HG02642 (cell line): ENCODE measurements around the gene CNDP2.
"Not testable (repeated sequence)": the region's sequence is repeated elsewhere in the genome, so short reads cannot be mapped to it uniquely, and the experiment has no call there.

ENCODE experiments used
- ATAC-seq: cut with Tn5 transposase; IDR thresholded peaks from one replicate; pipeline ENCODE4 v1.9.1; 2021; ENCODE audit warnings: mild to moderate bottlenecking; ENCODE audit not compliant: unreplicated experiment, poor library complexity

Gene CNDP2

DNA sequence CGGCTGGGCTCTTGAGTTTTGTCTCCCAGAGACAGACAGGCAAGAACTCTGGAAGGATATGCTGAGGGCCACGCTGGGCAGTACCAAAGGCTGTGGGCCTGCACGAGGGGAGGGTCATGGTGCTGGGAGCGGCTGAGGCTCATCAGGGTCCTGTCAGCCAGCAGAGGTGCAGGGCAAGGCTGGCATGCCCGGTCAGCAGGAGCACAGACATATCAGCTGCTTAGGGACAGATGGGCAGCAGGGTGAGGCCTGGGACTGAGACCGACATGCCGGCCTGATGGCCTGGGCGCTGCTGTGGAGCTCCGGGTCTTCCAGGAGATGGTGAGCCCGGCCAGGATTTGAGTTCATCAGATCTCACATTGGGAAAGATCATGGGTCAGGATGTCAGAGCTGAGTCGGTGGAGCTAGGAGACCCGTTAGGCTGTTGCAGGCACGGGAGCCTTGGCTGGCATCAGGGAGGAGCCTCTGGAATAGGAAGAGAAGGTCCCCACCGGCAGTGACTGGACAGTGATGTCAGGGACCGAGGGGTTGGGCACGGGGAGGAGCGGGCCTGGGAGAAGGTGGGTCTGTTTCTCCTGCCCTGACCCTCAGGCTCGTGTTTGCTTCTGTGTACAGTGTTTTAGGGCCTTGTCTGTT lies 18.8 kb downstream of the CNDP2 start:
- no peak for ATAC-seq

DNA sequence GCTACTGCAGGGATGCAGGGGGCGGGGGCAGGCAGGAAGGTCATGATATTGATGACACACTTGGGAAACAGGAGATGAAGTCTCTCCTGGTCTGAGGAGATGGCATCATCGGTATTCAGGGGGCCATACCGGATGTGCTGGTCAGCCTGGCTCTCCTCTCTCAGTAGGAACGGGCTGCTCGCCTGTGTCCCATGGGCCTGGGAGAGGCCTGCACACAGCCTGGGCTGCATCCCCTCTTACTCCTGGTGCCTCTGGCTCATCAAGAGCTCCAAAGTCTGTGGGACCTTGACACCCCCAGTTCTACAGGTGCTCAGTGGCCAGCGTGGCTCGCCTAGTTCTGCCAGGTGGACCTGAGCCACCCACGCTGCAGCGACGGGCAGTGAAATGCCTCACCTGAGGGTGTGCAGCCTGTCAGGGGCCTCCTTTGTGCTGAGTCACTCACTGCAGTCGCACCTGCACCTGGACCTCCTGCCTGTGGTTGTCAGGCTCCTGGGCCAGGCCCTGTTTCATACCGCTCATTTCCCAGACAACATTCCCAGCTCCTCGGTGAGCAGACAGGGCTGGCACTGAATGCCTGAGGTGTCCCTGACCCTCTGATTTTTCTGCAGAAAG lies 19.6 kb downstream of the CNDP2 start:
- no peak for ATAC-seq

- no peak for ATAC-seq
These were observed 20.4 kb downstream of the CNDP2 start for GRCh38 chr18:74516271-74517235.

DNA sequence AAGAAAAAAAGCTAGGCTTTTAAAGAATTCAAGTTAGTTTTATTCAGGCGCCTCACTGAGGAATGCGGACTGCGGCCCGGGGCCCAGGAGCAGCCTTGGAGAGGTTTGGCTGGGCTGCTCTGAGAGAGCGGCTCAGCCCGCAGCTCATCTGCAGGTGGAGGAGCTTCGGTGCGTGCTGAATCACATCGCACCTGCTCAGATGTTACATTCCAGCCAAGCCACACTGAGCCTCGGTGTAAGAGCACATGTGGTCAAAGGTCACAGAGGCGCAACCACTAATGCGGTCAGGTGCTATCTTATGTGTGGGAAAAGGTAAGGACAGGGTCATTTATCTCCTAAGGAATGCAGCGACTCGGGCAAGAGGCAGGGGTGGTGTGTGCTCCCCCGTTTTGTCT lies 21.1 kb downstream of the CNDP2 start:
- no peak for ATAC-seq

- ATAC-seq, result no peak
These were observed 22.5 kb downstream of the CNDP2 start for GRCh38 chr18:74518456-74519295.

DNA sequence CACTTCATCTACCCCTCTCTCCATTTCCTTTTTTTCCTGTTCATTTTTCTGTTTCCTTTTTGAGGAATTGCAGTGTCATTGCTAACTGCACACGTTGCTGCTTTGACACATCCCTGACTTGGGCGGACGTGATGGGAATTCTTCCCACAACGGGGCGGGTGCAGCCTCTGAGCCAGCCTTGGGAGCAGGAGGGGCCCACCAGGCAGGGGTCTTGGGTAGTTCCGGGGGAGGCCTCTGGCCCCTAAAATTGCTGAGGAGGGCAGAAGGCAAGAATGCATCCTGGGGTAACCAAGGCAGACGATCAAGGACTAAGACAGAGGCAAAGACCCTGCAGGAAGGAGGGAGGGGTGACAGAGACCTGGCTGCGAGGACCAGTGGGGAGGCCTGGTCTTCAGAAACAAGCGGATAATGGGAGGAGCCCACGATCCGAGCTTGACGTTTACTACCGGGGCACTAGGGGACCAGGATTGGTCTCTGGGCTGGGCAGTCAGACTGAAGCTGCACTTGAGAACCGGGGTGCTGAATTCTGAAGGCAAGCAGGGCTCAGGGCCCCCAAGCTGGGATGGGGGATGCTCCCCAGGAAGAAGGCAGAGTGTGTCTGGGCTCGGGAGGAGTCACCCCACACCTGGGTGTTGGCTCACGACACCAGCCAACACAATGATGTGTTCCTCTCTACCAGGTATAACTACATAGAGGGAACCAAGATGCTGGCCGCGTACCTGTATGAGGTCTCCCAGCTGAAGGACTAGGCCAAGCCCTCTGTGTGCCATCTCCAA lies 23.3 kb downstream of the CNDP2 start:
- ATAC-seq, result no peak

DNA sequence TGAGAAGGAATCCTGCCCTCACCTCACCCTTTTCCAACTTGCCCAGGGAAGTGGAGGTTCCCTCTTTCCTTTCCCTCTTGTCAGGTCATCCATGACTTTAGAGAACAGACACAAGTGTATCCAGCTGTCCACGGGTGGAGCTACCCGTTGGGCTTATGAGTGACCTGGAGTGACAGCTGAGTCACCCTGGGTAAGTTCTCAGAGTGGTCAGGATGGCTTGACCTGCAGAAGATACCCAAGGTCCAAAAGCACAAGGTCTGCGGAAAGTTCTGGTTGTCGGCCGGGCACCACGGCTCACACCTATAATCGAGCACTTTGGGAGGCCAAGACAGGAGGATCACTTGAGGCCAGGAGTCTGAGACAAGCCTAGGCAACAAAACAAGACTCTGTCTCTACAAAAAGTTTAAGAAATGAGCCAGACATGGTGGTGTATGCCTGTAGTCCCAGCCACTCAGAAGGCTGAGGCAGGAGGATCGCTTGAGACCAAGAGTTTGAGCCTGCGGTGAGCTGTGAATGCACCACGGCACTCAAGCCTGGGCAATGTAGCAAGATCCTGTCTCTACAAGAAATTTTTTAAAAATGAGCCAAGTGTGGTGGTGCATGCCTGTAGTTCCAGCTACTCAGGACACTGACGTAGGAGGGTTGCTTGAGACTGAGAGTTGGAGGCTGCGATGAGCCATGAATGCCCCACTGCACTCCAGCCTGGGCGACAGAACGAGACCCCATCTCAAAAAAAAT lies 24.1 kb downstream of the CNDP2 start:
- no peak for ATAC-seq

DNA sequence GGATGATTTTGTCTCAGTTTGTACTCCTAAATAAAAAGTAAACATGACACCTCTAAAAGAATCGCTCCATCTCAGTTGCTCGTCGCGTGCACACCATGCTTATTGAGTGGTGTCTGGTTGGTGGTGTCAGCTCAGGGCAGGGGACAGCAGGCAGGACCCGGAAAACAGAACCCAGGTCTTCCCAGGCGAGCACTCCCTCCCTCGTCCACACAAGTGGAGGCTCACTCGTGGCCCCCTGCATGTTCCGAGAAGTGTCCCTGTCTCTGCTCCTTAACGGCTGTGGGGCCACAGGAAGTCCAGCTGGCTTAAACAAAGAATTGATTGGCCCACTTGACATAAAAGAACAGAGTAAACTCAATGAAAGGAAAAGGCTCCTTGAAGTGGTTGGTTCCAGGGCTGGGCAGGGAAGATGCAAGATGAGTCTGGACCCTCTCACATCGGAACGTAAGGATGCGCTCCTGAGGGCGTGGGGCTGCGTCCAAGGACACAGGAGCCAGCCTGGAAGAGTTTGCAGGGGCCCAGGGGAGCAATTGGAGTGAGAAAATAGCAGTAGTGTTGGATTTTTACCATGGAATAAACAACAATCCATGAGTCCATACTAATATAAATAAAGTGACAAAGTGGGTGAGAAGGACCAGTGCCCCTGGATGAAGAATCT lies 25.0 kb downstream of the CNDP2 start:
- no peak for ATAC-seq

DNA sequence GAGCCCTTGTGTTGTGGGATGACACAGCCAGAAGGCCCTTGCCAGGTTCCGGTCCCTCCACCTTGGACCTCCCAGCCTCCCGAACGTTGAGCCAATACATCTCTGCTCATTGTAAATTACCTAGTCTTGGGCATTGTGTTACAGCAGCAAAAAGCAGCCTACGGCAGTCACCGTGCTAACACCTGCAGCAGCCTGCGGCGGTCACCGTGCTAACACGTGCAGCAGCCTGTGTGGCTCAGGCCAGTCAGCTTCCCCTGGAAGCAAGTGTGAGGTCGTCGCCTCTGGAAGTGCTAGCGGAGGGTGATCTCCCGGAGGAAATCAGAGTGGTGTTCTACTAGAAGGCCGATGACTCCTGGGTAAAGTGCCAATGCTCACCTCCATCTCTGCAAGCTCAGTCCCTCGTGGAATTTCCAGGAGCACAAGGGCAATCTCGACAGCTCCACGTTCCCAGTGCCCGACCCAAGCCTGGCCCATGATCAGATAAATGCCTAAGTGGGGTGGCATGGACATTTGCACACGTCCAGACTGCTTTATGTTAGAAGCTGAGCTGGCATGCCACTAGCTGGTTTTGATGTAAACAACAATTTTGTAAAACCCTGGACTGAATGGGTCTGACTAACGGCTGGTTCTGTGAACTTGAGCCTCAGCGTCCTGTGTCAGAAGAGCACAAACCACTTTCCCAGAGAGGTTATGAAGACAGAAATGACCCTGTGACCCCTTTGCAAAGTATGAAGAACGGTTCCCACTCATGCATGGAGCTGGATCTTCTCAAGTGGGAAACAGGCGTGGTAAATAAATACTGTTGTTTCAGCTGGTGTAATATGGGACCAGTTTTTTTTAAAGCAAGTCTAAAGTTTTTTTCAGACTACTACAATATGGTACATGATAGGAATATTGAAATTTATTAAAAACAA lies 26.7 kb downstream of the CNDP2 start:
- no peak for ATAC-seq

- ATAC-seq, result no peak
These were observed 27.9 kb downstream of the CNDP2 start for GRCh38 chr18:74524097-74524496.

GRCh38 chr18:74524915-74525314 lies 28.8 kb downstream of the CNDP2 start:
- not testable (repeated sequence) for ATAC-seq

DNA sequence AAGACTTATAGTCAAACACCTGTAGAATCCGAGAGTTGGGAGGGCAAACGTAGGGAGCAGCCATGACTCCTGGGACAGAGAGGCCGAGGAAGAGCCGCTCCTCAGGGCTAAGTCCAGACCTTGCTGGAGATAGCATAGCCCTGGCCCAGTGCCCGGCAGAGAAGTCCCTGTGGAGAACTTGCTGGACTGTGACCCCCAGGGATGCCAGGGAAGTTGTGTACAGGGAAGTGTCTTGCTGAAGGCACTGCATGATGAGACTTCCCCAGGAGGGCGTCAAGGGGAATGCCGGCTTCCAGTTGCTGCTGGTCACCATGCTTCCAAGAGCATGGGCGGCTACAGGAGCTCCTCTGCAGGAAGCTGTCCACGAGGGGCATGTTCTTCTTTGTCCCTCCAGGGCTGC lies 29.6 kb downstream of the CNDP2 start:
- ATAC-seq, result no peak

- ATAC-seq, result no peak
These were observed 30.3 kb downstream of the CNDP2 start for GRCh38 chr18:74526488-74526887.

DNA sequence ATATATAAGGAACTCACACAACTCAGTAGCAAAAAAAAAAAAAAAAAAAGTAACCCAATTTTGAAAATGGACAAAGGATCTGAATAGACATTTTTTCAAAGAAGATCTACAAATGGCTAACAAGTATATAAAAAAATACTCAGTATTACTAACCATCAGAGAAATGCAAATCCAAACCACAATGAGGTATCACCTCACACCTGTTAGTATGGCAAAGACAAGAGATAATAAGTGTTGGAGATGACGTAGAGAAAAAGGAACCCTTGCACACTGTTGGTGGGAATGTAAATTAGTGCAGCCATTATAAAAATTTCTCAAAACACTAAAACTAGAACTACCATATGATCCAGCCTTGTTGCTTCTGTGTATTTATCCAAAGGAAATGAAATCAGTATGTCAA lies 32.3 kb downstream of the CNDP2 start:
- ATAC-seq, result no peak

- ATAC-seq, result no peak
These were observed 32.8 kb downstream of the CNDP2 start for GRCh38 chr18:74528913-74529312.

DNA sequence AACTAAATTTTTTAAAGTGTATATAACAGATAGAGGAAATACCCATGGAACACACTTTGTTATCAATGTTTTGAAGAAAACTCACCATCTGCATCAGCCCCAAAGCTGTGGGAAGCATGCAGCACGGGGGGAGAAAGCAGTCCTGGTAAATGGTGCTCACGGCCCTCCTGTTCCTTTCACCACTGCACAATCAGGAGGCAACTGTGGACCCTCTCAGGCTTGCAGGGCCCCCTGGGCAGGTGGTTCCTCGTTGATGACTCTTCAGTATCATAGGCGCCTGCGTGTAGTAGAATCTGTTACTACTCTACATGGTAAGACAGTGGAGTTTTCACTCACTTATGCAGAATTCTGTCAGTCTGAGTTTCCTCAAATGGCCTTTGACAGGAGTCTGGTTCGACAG lies 33.2 kb downstream of the CNDP2 start:
- ATAC-seq, result no peak

GRCh38 chr18:74529811-74530583 lies 33.8 kb downstream of the CNDP2 start:
- no peak for ATAC-seq
